ENCODE data around the gene IFNK. TPM values are rescaled to one million over a fixed set of nuclear protein-coding genes. Genes with fewer than 3 reads are reported as not detected.

IFNK gene, protein sequence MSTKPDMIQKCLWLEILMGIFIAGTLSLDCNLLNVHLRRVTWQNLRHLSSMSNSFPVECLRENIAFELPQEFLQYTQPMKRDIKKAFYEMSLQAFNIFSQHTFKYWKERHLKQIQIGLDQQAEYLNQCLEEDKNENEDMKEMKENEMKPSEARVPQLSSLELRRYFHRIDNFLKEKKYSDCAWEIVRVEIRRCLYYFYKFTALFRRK
- total RNA-seq (not detected), polyA plus RNA-seq (not detected)
- long read RNA-seq, donor 1, result 0 reads
- long read RNA-seq, donor 2, result 0 reads
- long read RNA-seq, donor 3, result 0 reads

DNA sequence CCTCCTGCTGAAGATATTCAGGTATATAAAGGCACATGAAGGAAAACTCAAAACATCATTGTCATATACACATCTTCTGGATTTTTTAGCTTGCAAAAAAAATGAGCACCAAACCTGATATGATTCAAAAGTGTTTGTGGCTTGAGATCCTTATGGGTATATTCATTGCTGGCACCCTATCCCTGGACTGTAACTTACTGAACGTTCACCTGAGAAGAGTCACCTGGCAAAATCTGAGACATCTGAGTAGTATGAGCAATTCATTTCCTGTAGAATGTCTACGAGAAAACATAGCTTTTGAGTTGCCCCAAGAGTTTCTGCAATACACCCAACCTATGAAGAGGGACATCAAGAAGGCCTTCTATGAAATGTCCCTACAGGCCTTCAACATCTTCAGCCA is at the start of gene IFNK:
IFNK (plus strand) TSS at position 55 of the 400 bp plus-strand sequence; CDS start at position 102, 47 bp downstream.
- no peaks in the 10 kb centered on the region for H3K9me3 ChIP-seq
- no peak within 1 kb of the TSS for H3K27ac ChIP-seq
- 92 to 99% methylated on average over 2 of the region's 2 CpGs for WGBS, 2 donors
- ATAC-seq (no peak), DNase-seq (no peak)
- no peaks in the 10 kb centered on the region for H3K27me3 ChIP-seq
- no peak within 1 kb of the TSS for H3K4me3 ChIP-seq
- peaks cover 0 to 15% (median 7%) of the 10 kb centered on the region in 9 donors for H3K4me1 ChIP-seq
- intact Hi-C loops (cut with DNase I), result loop anchor here in 3 of 10 donors (10.0 kb wide), 3 partner anchors 49 to 89 kb away; no protein-coding TSS in a partner anchor
- TF ChIP-seq, protein P1, sequence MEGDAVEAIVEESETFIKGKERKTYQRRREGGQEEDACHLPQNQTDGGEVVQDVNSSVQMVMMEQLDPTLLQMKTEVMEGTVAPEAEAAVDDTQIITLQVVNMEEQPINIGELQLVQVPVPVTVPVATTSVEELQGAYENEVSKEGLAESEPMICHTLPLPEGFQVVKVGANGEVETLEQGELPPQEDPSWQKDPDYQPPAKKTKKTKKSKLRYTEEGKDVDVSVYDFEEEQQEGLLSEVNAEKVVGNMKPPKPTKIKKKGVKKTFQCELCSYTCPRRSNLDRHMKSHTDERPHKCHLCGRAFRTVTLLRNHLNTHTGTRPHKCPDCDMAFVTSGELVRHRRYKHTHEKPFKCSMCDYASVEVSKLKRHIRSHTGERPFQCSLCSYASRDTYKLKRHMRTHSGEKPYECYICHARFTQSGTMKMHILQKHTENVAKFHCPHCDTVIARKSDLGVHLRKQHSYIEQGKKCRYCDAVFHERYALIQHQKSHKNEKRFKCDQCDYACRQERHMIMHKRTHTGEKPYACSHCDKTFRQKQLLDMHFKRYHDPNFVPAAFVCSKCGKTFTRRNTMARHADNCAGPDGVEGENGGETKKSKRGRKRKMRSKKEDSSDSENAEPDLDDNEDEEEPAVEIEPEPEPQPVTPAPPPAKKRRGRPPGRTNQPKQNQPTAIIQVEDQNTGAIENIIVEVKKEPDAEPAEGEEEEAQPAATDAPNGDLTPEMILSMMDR (IDR thresholded peaks at IDR 0.05), result no peak
- H3K36me3 ChIP-seq, result peaks cover 0 to 2% (median 0%) of the 10 kb centered on the region in 9 donors

DNA sequence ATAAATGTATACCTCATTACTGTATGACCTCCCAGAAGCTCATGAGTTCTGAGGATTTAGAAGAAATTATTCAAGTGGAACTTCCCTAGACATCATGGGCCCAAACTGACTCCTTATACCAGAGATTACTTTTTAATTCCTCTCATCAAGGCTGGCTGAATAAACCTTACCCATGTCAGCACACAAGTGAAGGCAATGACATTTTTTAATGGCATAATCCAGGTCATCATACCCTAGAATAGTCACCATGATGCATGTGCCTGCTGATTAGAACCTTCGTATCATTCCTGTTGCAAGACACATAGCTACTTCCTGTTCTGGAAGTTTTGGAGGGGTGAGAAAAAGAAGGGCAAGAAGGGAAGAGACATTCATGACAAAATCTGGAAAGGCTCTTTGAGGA is 49.8 kb upstream of the IFNK start:
- DNase-seq (no peak), ATAC-seq (peak in 3 of 8 donors; percentile 24 to 65 (median 45))
- peaks cover 0 to 39% (median 25%) of the 10 kb centered on the region in 9 donors for H3K4me1 ChIP-seq
- H3K27me3 ChIP-seq, result no peaks in the 10 kb centered on the region
- H3K36me3 ChIP-seq, result no peaks in the 10 kb centered on the region
- intact Hi-C loops (cut with DNase I), result loop anchor here in 1 of 10 donors (10.0 kb wide), 1 partner anchor 50 kb away; the partner anchor contains the start of genes IFNK and MOB3B
- peaks cover 0 to 18% (median 5%) of the 10 kb centered on the region in 11 donors for H3K9me3 ChIP-seq
- H3K27ac ChIP-seq, result no peak overlapping the region
- TF ChIP-seq, protein P1 (IDR thresholded peaks at IDR 0.05), result no peak
- no peak overlapping the region for H3K4me3 ChIP-seq
- 38 to 44% methylated on average over 1 of the region's 1 CpG for WGBS, 2 donors

DNA sequence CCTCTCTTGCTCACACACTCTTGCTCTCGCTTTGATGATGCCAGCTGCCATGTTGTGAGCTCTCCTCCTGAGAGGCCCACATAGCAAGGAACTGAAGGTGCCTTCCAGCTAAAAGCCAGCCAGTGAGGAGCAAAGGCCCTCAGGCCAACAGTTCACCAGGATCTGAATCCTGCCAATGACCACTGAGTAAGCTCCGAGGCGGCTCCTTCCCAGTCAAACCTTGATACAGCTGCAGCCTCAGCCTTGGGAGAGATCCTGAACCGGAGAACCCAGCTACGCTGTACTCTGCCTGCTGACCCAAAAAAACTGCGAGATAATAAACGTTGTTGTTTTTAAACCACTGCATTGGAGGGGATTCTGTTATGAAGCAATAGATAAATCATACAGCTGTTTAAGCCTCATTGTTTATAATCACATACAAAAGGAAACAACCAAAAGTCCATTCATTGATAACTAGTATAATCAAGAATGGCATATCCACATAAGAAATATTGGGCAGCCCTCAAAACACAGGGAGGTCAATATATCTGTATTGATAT is 49.0 kb upstream of the IFNK start:
- intact Hi-C loops (cut with DNase I), result loop anchor here in 2 of 10 donors (5.0 to 10.0 kb wide), 2 partner anchors 48 to 50 kb away; partner anchors contain the start of genes IFNK (in 1 of the 2) and MOB3B (in 1 of the 2)
- Histone ChIP-seq H3K27ac (peak overlapping the region in 1 of 10 donors; percentile 19), H3K36me3 (no peaks in the 10 kb centered on the region), H3K9me3 (peaks cover 0 to 24% (median 7%) of the 10 kb centered on the region in 11 donors), H3K4me3 (no peak overlapping the region), H3K4me1 (peaks cover 0 to 39% (median 25%) of the 10 kb centered on the region in 9 donors), H3K27me3 (no peaks in the 10 kb centered on the region)
- WGBS, 2 donors, result 76 to 84% methylated on average over 7 of the region's 7 CpGs
- ATAC-seq (peak in 2 of 8 donors; percentile 32 to 50), DNase-seq (no peak)
- TF ChIP-seq, protein P1 (IDR thresholded peaks at IDR 0.05), result no peak

DNA sequence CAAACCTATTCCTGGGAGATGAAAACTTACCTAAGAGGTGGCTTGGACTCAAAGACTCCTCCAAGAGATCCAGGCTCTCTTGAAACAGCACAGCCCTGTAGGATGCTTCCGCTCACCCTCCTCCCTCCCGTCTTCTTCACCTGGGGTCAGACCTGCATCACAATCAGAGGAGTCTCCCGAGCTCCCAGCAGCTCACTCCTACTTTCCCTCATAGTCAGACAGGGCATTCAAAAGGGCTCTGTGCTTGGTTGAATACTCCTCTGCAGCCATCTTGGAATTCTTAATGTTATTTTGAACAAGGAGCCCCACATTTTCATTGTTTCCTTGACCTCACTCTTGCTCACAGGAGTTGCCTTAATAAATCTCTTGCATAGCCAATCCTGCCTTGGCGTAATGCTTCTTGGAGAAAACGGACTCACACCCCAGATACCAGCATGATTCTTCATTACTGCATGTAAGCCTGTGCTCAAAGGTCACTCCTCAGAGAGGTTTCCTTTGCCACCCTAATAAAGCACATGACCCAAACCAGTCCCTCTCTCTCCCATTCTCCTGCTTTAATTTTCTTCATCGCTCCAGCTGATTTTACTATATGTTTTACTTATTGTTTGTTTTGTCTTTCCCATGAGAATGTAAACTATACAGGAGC is 47.1 kb upstream of the IFNK start:
- Histone ChIP-seq H3K27ac (no peak overlapping the region), H3K4me1 (peaks cover 0 to 28% (median 19%) of the 10 kb centered on the region in 9 donors), H3K27me3 (no peaks in the 10 kb centered on the region), H3K36me3 (no peaks in the 10 kb centered on the region), H3K9me3 (peaks cover 0 to 24% (median 7%) of the 10 kb centered on the region in 11 donors), H3K4me3 (no peak overlapping the region)
- WGBS, 2 donors, result 96 to 97% methylated on average over 6 of the region's 6 CpGs
- ATAC-seq (no peak), DNase-seq (no peak)
- intact Hi-C loops (cut with DNase I), result loop anchor here in 3 of 10 donors (2.0 to 10.0 kb wide), 3 partner anchors 48 to 62 kb away; partner anchors contain the start of genes IFNK (in 1 of the 3) and MOB3B (in 1 of the 3)
- TF ChIP-seq, protein P1 (IDR thresholded peaks at IDR 0.05), result no peak
